Mesenchymal stem cell (in vitro differentiated cells and primary cell): Measurements from ENCODE around the gene ABTB2.

Source experiments
- DNase-seq: peaks from one replicate; pipeline ENCODE4 v3.0.0-alpha.2; 2013
- H2AFZ ChIP-seq: one replicate; pipeline ENCODE4 v1.6.1; 2013; ENCODE audit warnings: low read depth, mild to moderate bottlenecking, control low read depth, inconsistent platforms, low read length, moderate library complexity
- H2AK5ac ChIP-seq: 2 replicates; pipeline ENCODE4 v1.6.1; 2013; ENCODE audit warnings: low read length, moderate library complexity, mild to moderate bottlenecking, inconsistent platforms; ENCODE audit not compliant: severe bottlenecking
- H2BK120ac ChIP-seq: one replicate; pipeline ENCODE4 v1.6.1; 2013; ENCODE audit warnings: low read depth, mild to moderate bottlenecking, inconsistent platforms, low read length, moderate library complexity
- H2BK12ac ChIP-seq, 2 experiments: one replicate each; pipeline ENCODE4 v1.6.1; 2013; ENCODE audit warnings: inconsistent platforms in 2 of 2, low read length in 2 of 2, mild to moderate bottlenecking in 2 of 2, moderate library complexity in 2 of 2, control low read depth in 1 of 2
- H2BK15ac ChIP-seq: one replicate; pipeline ENCODE4 v1.6.1; 2013; ENCODE audit warnings: mild to moderate bottlenecking, low read depth, inconsistent platforms; ENCODE audit not compliant: poor library complexity, severe bottlenecking
- H2BK5ac ChIP-seq: 2 replicates; pipeline ENCODE4 v1.6.1; 2013; ENCODE audit warnings: low read depth, mild to moderate bottlenecking, low read length, control low read depth, inconsistent platforms; ENCODE audit not compliant: poor library complexity, severe bottlenecking
- H3K14ac ChIP-seq, 2 experiments: one replicate each; pipeline ENCODE4 v1.6.1; 2013; ENCODE audit warnings: inconsistent platforms in 2 of 2, low read length in 2 of 2, control low read depth in 1 of 2, mild to moderate bottlenecking in 1 of 2, moderate library complexity in 1 of 2
- H3K18ac ChIP-seq, 2 experiments: one replicate each; pipeline ENCODE4 v1.6.1; 2013; ENCODE audit warnings: inconsistent platforms in 2 of 2, low read length in 2 of 2, control low read depth in 1 of 2, low read depth in 1 of 2, mild to moderate bottlenecking in 1 of 2
- H3K23ac ChIP-seq, 2 experiments: one replicate each; pipeline ENCODE4 v1.6.1; 2013; ENCODE audit warnings: inconsistent platforms in 2 of 2, low read length in 2 of 2, mild to moderate bottlenecking in 2 of 2, moderate library complexity in 2 of 2, control low read depth in 1 of 2
- H3K27ac ChIP-seq: 2 replicates; pipeline ENCODE4 v1.5.1; 2013; ENCODE audit warnings: mild to moderate bottlenecking, moderate library complexity, low read length, control low read depth, inconsistent platforms; ENCODE audit not compliant: poor library complexity, severe bottlenecking
- H3K27me3 ChIP-seq, 2 experiments: 2 replicates each; pipeline versions ENCODE4 v1.6.1 to v1.7.0; 2013; ENCODE audit warnings: low read length in 2 of 2, mild to moderate bottlenecking in 2 of 2, moderate library complexity in 2 of 2, control low read depth in 1 of 2, inconsistent platforms in 1 of 2; ENCODE audit not compliant: control insufficient read depth in 1 of 2, insufficient read depth in 1 of 2
- H3K36me3 ChIP-seq, 2 experiments: 2 replicates each; pipeline versions ENCODE4 v1.6.1 to v1.7.0; 2013; ENCODE audit warnings: low read length in 2 of 2, control low read depth in 1 of 2, inconsistent platforms in 1 of 2, low read depth in 1 of 2, mild to moderate bottlenecking in 1 of 2; ENCODE audit not compliant: insufficient read depth in 2 of 2, control insufficient read depth in 1 of 2
- H3K4ac ChIP-seq, 2 experiments: one replicate each; pipeline ENCODE4 v1.6.1; 2013; ENCODE audit warnings: inconsistent platforms in 2 of 2, low read length in 2 of 2, mild to moderate bottlenecking in 2 of 2, moderate library complexity in 2 of 2, control low read depth in 1 of 2, low read depth in 1 of 2
- H3K4me1 ChIP-seq: 2 replicates; pipeline ENCODE4 v1.6.1; 2013; ENCODE audit warnings: low read depth, low read length, control low read depth; ENCODE audit not compliant: control insufficient read depth, insufficient read depth
- H3K4me2 ChIP-seq: 2 replicates; pipeline ENCODE4 v1.6.1; 2013; ENCODE audit warnings: low read length, mild to moderate bottlenecking, inconsistent platforms; ENCODE audit not compliant: poor library complexity, severe bottlenecking
- H3K4me3 ChIP-seq, 2 experiments: 2 replicates each; pipeline versions ENCODE4 v1.5.1 to v1.7.0; 2013; ENCODE audit warnings: low read length in 2 of 2, mild to moderate bottlenecking in 2 of 2, control low read depth in 1 of 2, low read depth in 1 of 2; ENCODE audit not compliant: insufficient read depth in 1 of 2
- H3K79me1 ChIP-seq: replicated peaks from 2 replicates; pipeline ENCODE4 v1.6.1; 2013; ENCODE audit warnings: mild to moderate bottlenecking, control low read depth, low read length, inconsistent platforms; ENCODE audit not compliant: poor library complexity, severe bottlenecking
- H3K9ac ChIP-seq: 2 replicates; pipeline ENCODE4 v1.7.0; 2013; ENCODE audit warnings: mild to moderate bottlenecking, low read length, moderate library complexity
- H3K9me3 ChIP-seq: 2 replicates; pipeline ENCODE4 v1.7.0; 2013; ENCODE audit warnings: mild to moderate bottlenecking, low read length; ENCODE audit not compliant: control insufficient read depth
- H4K8ac ChIP-seq: one replicate; pipeline ENCODE4 v1.6.1; 2013; ENCODE audit warnings: inconsistent platforms, mild to moderate bottlenecking, low read length, moderate library complexity
- H4K91ac ChIP-seq: one replicate; pipeline ENCODE4 v1.6.1; 2013; ENCODE audit warnings: mild to moderate bottlenecking, low read length, inconsistent platforms
- WGBS: methylation state at CpG from one replicate; pipeline ENCODE4 v1.1.7; 2013; ENCODE audit warnings: mixed read lengths; 5-methylcytosine and 5-hydroxymethylcytosine counted together

The ABTB2 gene

GRCh38 chr11:34260072-34260575, 97.7 kb downstream of the ABTB2 start:
- Histone ChIP-seq H2BK120ac (no peak overlapping the region), H3K14ac (no peak overlapping the region), H3K36me3 (no peaks in the 10 kb centered on the region), H3K4me2 (no peak overlapping the region), H3K4me3 (no peak overlapping the region), H4K91ac (no peak overlapping the region), H3K9me3 (no peaks in the 10 kb centered on the region), H3K27me3 (peaks cover 0 to 5% of the 10 kb centered on the region in 2 experiments), H3K18ac (no peak overlapping the region), H3K4ac (no peak overlapping the region), H2AK5ac (no peak overlapping the region), H2BK12ac (no peak overlapping the region), H4K8ac (no peak overlapping the region), H3K27ac (no peak overlapping the region), H3K4me1 (peaks cover 15% of the 10 kb centered on the region), H2BK5ac (no peak overlapping the region), H3K23ac (no peak overlapping the region), H3K79me1 (peaks cover 49% of the 10 kb centered on the region), H3K9ac (no peak overlapping the region), H2BK15ac (no peak overlapping the region), H2AFZ (no peak overlapping the region)
- no peak for DNase-seq
- WGBS = 93% methylated on average over 9 of the region's 10 CpGs

GRCh38 chr11:34259087-34259486, 98.7 kb downstream of the ABTB2 start:
- Histone ChIP-seq H3K27ac (no peak overlapping the region), H2BK15ac (no peak overlapping the region), H2BK12ac (no peak overlapping the region), H3K4ac (no peak overlapping the region), H2AFZ (no peak overlapping the region), H3K14ac (no peak overlapping the region), H3K4me1 (peaks cover 11% of the 10 kb centered on the region), H2AK5ac (no peak overlapping the region), H3K23ac (no peak overlapping the region), H2BK5ac (no peak overlapping the region), H3K18ac (no peak overlapping the region), H4K8ac (no peak overlapping the region), H3K9me3 (no peaks in the 10 kb centered on the region), H3K9ac (no peak overlapping the region), H3K36me3 (no peaks in the 10 kb centered on the region), H2BK120ac (no peak overlapping the region), H3K4me3 (no peak overlapping the region), H3K4me2 (no peak overlapping the region), H4K91ac (no peak overlapping the region), H3K79me1 (peaks cover 42% of the 10 kb centered on the region), H3K27me3 (peaks cover 0 to 5% of the 10 kb centered on the region in 2 experiments)
- no peak for DNase-seq
- 73% methylated on average over 2 of the region's 3 CpGs for WGBS

DNA sequence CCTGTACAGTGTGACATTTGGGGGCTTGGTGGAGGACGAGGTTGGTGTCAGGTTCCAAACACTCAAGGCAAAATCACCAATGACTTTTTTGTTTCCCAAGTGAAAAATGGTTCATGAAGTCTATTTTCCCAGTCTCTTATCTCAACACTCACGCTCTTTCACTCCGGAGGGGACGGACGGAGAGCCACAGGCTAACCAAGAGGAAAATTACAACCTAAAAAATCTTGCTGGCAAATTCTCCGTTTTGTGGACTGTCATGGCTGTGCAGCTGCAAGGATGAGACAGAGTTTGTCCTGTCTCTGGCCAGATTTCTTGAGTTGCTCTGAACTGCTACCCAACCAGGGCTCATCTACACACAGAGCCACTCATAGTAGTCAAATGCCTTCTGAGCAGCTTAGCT, 101.2 kb downstream of the ABTB2 start:
- Histone ChIP-seq H3K4ac (no peak overlapping the region), H3K9ac (no peak overlapping the region), H2BK120ac (no peak overlapping the region), H2BK5ac (no peak overlapping the region), H2AK5ac (no peak overlapping the region), H3K14ac (no peak overlapping the region), H2BK12ac (no peak overlapping the region), H3K36me3 (no peaks in the 10 kb centered on the region), H3K79me1 (peaks cover 41% of the 10 kb centered on the region), H3K23ac (no peak overlapping the region), H3K18ac (no peak overlapping the region), H2AFZ (no peak overlapping the region), H4K91ac (no peak overlapping the region), H2BK15ac (no peak overlapping the region), H3K27me3 (peaks cover 0 to 5% of the 10 kb centered on the region in 2 experiments), H4K8ac (no peak overlapping the region), H3K4me1 (peaks cover 8% of the 10 kb centered on the region), H3K9me3 (no peaks in the 10 kb centered on the region), H3K27ac (no peak overlapping the region), H3K4me2 (no peak overlapping the region), H3K4me3 (no peak overlapping the region)
- WGBS = 86% methylated on average over 5 of the region's 6 CpGs
- no peak for DNase-seq

- Histone ChIP-seq H3K14ac (no peak overlapping the region), H3K36me3 (no peaks in the 10 kb centered on the region), H2AFZ (no peak overlapping the region), H3K27me3 (peaks cover 0 to 5% of the 10 kb centered on the region in 2 experiments), H3K4ac (no peak overlapping the region), H3K23ac (no peak overlapping the region), H3K4me2 (no peak overlapping the region), H3K9ac (no peak overlapping the region), H3K18ac (no peak overlapping the region), H2BK15ac (no peak overlapping the region), H2BK12ac (no peak overlapping the region), H2BK120ac (no peak overlapping the region), H4K8ac (no peak overlapping the region), H2BK5ac (no peak overlapping the region), H3K9me3 (no peaks in the 10 kb centered on the region), H3K4me1 (peaks cover 10% of the 10 kb centered on the region), H3K79me1 (peaks cover 41% of the 10 kb centered on the region), H2AK5ac (no peak overlapping the region), H4K91ac (no peak overlapping the region), H3K4me3 (no peak overlapping the region), H3K27ac (no peak overlapping the region)
- DNase-seq = no peak
- 90% methylated on average over 6 of the region's 6 CpGs for WGBS
Measured at GRCh38 chr11:34256150-34256549, 101.7 kb downstream of the ABTB2 start.
